ENCODE results near the gene CCNI2. TPM values are rescaled to one million over a fixed set of nuclear protein-coding genes. Genes with fewer than 3 reads are reported as not detected.

The CCNI2 gene
- total and polyA plus RNA-seq, 9 of the 15 experiments (the other 6 are each of a cell fraction or from before 2014, with no cell fraction given) = 0.05 to 1.7 (median 0.81) TPM; not detected in 5

DNA sequence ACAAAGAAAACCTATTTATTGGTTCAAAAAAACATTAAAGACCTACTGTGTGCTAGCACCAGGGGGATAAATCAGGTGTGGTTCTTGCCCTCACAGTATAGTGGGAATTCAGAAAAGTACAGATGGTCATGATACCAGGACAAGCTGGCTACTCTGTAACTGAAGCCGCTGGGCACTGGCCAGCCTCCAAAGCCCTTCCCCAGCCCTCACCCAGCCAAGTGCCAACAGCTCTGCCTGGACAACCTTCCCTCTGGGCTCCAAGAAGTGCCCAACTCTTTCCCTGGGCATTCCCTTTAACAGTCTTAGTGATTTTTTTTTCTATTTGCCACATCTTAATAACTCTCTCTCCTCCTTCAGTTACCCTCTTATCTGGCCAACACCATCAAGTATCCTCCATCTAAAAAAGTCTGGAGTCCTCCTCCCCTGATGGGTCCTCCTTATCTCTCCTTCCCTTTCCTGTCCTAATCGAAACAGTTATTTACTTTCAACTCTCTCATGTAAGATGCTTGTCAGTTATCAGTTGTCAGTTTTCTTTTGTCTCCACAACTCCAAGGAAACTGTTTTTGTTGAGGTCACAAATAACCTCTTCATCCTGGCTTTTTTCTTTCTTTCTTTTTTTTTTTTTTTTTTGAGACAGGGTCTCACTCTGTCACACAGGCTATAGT, 43.1 kb downstream of the CCNI2 start (continued):
- TF ChIP-seq, protein P1, sequence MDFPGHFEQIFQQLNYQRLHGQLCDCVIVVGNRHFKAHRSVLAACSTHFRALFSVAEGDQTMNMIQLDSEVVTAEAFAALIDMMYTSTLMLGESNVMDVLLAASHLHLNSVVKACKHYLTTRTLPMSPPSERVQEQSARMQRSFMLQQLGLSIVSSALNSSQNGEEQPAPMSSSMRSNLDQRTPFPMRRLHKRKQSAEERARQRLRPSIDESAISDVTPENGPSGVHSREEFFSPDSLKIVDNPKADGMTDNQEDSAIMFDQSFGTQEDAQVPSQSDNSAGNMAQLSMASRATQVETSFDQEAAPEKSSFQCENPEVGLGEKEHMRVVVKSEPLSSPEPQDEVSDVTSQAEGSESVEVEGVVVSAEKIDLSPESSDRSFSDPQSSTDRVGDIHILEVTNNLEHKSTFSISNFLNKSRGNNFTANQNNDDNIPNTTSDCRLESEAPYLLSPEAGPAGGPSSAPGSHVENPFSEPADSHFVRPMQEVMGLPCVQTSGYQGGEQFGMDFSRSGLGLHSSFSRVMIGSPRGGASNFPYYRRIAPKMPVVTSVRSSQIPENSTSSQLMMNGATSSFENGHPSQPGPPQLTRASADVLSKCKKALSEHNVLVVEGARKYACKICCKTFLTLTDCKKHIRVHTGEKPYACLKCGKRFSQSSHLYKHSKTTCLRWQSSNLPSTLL (IDR thresholded peaks at IDR 0.05) = no peak
- TF ChIP-seq ARID1B (IDR thresholded peaks at IDR 0.05) = peak; percentile 88
- TF ChIP-seq ERF (CRISPR knock-in tag; IDR thresholded peaks at IDR 0.05) = no peak
- no peak for TF ChIP-seq PHF20 (IDR thresholded peaks at IDR 0.05; ENCODE audit: partially characterized antibody)
- no peak for TF ChIP-seq HLTF (IDR thresholded peaks at IDR 0.05)
- peak; percentile 49; the same call in 1 of the 2 replicates for TF ChIP-seq MTA2 (IDR thresholded peaks at IDR 0.05; ENCODE audit: low read depth)
- no peak for TF ChIP-seq ZKSCAN3 (CRISPR knock-in tag; IDR thresholded peaks at IDR 0.05)
- no peak for TF ChIP-seq ILF3 (IDR thresholded peaks at IDR 0.05; ENCODE audit: borderline replicate concordance)
- TF ChIP-seq SMAD1 (IDR thresholded peaks at IDR 0.05; ENCODE audit: low read depth, low read length, partially characterized antibody) = no peak
- no peak for TF ChIP-seq HSF4 (CRISPR knock-in tag; IDR thresholded peaks at IDR 0.05; ENCODE audit: borderline replicate concordance)
- no peak for TF ChIP-seq ESRRA (IDR thresholded peaks at IDR 0.05; ENCODE audit: borderline replicate concordance, low read depth)
- TF ChIP-seq IRF2 (CRISPR knock-in tag; IDR thresholded peaks at IDR 0.05) = no peak
- TF ChIP-seq, protein P2, sequence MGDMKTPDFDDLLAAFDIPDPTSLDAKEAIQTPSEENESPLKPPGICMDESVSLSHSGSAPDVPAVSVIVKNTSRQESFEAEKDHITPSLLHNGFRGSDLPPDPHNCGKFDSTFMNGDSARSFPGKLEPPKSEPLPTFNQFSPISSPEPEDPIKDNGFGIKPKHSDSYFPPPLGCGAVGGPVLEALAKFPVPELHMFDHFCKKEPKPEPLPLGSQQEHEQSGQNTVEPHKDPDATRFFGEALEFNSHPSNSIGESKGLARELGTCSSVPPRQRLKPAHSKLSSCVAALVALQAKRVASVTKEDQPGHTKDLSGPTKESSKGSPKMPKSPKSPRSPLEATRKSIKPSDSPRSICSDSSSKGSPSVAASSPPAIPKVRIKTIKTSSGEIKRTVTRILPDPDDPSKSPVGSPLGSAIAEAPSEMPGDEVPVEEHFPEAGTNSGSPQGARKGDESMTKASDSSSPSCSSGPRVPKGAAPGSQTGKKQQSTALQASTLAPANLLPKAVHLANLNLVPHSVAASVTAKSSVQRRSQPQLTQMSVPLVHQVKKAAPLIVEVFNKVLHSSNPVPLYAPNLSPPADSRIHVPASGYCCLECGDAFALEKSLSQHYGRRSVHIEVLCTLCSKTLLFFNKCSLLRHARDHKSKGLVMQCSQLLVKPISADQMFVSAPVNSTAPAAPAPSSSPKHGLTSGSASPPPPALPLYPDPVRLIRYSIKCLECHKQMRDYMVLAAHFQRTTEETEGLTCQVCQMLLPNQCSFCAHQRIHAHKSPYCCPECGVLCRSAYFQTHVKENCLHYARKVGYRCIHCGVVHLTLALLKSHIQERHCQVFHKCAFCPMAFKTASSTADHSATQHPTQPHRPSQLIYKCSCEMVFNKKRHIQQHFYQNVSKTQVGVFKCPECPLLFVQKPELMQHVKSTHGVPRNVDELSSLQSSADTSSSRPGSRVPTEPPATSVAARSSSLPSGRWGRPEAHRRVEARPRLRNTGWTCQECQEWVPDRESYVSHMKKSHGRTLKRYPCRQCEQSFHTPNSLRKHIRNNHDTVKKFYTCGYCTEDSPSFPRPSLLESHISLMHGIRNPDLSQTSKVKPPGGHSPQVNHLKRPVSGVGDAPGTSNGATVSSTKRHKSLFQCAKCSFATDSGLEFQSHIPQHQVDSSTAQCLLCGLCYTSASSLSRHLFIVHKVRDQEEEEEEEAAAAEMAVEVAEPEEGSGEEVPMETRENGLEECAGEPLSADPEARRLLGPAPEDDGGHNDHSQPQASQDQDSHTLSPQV (IDR thresholded peaks at IDR 0.05) = no peak
- TF ChIP-seq, protein P3, sequence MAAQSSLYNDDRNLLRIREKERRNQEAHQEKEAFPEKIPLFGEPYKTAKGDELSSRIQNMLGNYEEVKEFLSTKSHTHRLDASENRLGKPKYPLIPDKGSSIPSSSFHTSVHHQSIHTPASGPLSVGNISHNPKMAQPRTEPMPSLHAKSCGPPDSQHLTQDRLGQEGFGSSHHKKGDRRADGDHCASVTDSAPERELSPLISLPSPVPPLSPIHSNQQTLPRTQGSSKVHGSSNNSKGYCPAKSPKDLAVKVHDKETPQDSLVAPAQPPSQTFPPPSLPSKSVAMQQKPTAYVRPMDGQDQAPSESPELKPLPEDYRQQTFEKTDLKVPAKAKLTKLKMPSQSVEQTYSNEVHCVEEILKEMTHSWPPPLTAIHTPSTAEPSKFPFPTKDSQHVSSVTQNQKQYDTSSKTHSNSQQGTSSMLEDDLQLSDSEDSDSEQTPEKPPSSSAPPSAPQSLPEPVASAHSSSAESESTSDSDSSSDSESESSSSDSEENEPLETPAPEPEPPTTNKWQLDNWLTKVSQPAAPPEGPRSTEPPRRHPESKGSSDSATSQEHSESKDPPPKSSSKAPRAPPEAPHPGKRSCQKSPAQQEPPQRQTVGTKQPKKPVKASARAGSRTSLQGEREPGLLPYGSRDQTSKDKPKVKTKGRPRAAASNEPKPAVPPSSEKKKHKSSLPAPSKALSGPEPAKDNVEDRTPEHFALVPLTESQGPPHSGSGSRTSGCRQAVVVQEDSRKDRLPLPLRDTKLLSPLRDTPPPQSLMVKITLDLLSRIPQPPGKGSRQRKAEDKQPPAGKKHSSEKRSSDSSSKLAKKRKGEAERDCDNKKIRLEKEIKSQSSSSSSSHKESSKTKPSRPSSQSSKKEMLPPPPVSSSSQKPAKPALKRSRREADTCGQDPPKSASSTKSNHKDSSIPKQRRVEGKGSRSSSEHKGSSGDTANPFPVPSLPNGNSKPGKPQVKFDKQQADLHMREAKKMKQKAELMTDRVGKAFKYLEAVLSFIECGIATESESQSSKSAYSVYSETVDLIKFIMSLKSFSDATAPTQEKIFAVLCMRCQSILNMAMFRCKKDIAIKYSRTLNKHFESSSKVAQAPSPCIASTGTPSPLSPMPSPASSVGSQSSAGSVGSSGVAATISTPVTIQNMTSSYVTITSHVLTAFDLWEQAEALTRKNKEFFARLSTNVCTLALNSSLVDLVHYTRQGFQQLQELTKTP (IDR thresholded peaks at IDR 0.05; ENCODE audit: low read depth in 1 of 2, partially characterized antibody in 2 of 2) = no peak
- TF ChIP-seq FOXJ3 (CRISPR knock-in tag; IDR thresholded peaks at IDR 0.05) = no peak
- TF ChIP-seq FOSL1 (tag; conservative IDR thresholded peaks at IDR 0.05) = no peak
- TF ChIP-seq ZNF830 (CRISPR knock-in tag; IDR thresholded peaks at IDR 0.05) = no peak
- no peak for TF ChIP-seq ZNF146 (CRISPR knock-in tag; IDR thresholded peaks at IDR 0.05; ENCODE audit: unreplicated experiment)
- TF ChIP-seq TEAD2 (tag; IDR thresholded peaks at IDR 0.05) = no peak
- peak; percentile 30; the same call in 1 of the 2 replicates for TF ChIP-seq NBN (IDR thresholded peaks at IDR 0.05; ENCODE audit: low read depth)

All from K562 (cell line).